NK-92 (cell line): ENCODE measurements around the gene ADGRV1.
"Not testable (repeated sequence)": the region's sequence is repeated elsewhere in the genome, so short reads cannot be mapped to it uniquely, and the experiment has no call there.

Experiments
- DNase-seq: peaks from one replicate; lab custom pipeline; 2025; ENCODE audit not compliant: unreplicated experiment; lab: John Stamatoyannopoulos, UW

ADGRV1 gene

GRCh38 chr5:90739567-90739966 is 181.0 kb downstream of the ADGRV1 start:
- no peak for DNase-seq

GRCh38 chr5:90740244-90740799 is 181.7 kb downstream of the ADGRV1 start:
- no peak for DNase-seq

- no peak for DNase-seq
Measured at GRCh38 chr5:90741022-90741564, 182.5 kb downstream of the ADGRV1 start.

GRCh38 chr5:90746119-90746518 is 187.5 kb downstream of the ADGRV1 start:
- DNase-seq = no peak

GRCh38 chr5:90747175-90747574 is 188.6 kb downstream of the ADGRV1 start:
- no peak for DNase-seq

GRCh38 chr5:90747693-90748092 is 189.1 kb downstream of the ADGRV1 start:
- DNase-seq = no peak

GRCh38 chr5:90759119-90759518 is 200.5 kb downstream of the ADGRV1 start:
- DNase-seq = no peak

GRCh38 chr5:90767710-90768109 is 209.1 kb downstream of the ADGRV1 start:
- no peak for DNase-seq

- DNase-seq = not testable (repeated sequence)
Measured at GRCh38 chr5:90770006-90770541, 211.5 kb downstream of the ADGRV1 start.

GRCh38 chr5:90777959-90778358 is 219.4 kb downstream of the ADGRV1 start:
- DNase-seq = no peak

GRCh38 chr5:90783460-90784333 is 225.1 kb downstream of the ADGRV1 start:
- DNase-seq = no peak

- no peak for DNase-seq
Measured at GRCh38 chr5:90786756-90787155, 228.2 kb downstream of the ADGRV1 start.

- DNase-seq = no peak
Measured at GRCh38 chr5:90792725-90793124, 234.1 kb downstream of the ADGRV1 start.

GRCh38 chr5:90793183-90793582 is 234.6 kb downstream of the ADGRV1 start:
- DNase-seq = no peak

GRCh38 chr5:90796919-90797318 is 238.3 kb downstream of the ADGRV1 start:
- DNase-seq = not testable (repeated sequence)

GRCh38 chr5:90800082-90800481 is 241.5 kb downstream of the ADGRV1 start:
- not testable (repeated sequence) for DNase-seq

- DNase-seq = not testable (repeated sequence)
Measured at GRCh38 chr5:90800515-90800914, 241.9 kb downstream of the ADGRV1 start.

- no peak for DNase-seq
Measured at GRCh38 chr5:90802474-90803317, 244.1 kb downstream of the ADGRV1 start.

- DNase-seq = no peak
Measured at GRCh38 chr5:90803381-90803780, 244.8 kb downstream of the ADGRV1 start.

GRCh38 chr5:90803876-90804275 is 245.3 kb downstream of the ADGRV1 start:
- DNase-seq = no peak

GRCh38 chr5:90807496-90807895 is 248.9 kb downstream of the ADGRV1 start:
- no peak for DNase-seq
